Measurements from ENCODE around the gene NSRP1.

GRCh38 chr17:30234296-30234695 is 117.7 kb downstream of the NSRP1 start:
- TF ChIP-seq CTCF (IDR thresholded peaks at IDR 0.05) (no peak), EP300 (IDR thresholded peaks at IDR 0.05) (no peak), POLR2AphosphoS5 (IDR thresholded peaks at IDR 0.05) (no peak)
